ENCODE results near the gene ZIC2.

ZIC2 gene

GRCh38 chr13:99978799-99979452, 2.7 kb upstream of the ZIC2 start (continued):
- no peak for TF ChIP-seq ZNF518A (tag by site-specific recombination; conservative IDR thresholded peaks at IDR 0.05; ENCODE audit: low read depth)
- no peak for TF ChIP-seq ZNF302 (tag by site-specific recombination; IDR thresholded peaks at IDR 0.05; ENCODE audit: low read depth)
- TF ChIP-seq KLF9 (tag by site-specific recombination; IDR thresholded peaks at IDR 0.05; ENCODE audit: low read depth), result peak; percentile 36; the same call in 1 of the 2 replicates
- TF ChIP-seq GFI1B (tag by site-specific recombination; IDR thresholded peaks at IDR 0.05), result no peak
- TF ChIP-seq FEZF1 (tag by site-specific recombination; IDR thresholded peaks at IDR 0.05), result no peak
- TF ChIP-seq GLIS2 (tag by site-specific recombination; IDR thresholded peaks at IDR 0.05), result peak; percentile 61
- TF ChIP-seq SP3 (tag by site-specific recombination; IDR thresholded peaks at IDR 0.05), result peak; percentile 47
- TF ChIP-seq ZBTB20 (tag by site-specific recombination; IDR thresholded peaks at IDR 0.05), result 0 out of 2 replicates have a peak, but pooled peaks have one; percentile 33
- TF ChIP-seq ZNF366 (tag by site-specific recombination; conservative IDR thresholded peaks at IDR 0.05), result 0 out of 2 replicates have a peak, but pooled peaks have one; percentile 40
- TF ChIP-seq ZSCAN16 (tag by site-specific recombination; IDR thresholded peaks at IDR 0.05), result no peak
- TF ChIP-seq ZNF335 (tag by site-specific recombination; conservative IDR thresholded peaks at IDR 0.05), result peak; percentile 43; the same call in 1 of the 2 replicates
- peak; percentile 50; the same call in 1 of the 2 replicates for TF ChIP-seq SCRT2 (tag by site-specific recombination; IDR thresholded peaks at IDR 0.05)
- no peak for TF ChIP-seq ZNF596 (tag by site-specific recombination; IDR thresholded peaks at IDR 0.05)
- no peak for TF ChIP-seq ZNF521 (tag by site-specific recombination; IDR thresholded peaks at IDR 0.05)
- TF ChIP-seq BCL11A (tag by site-specific recombination; IDR thresholded peaks at IDR 0.05; ENCODE audit: low read depth), result no peak
- TF ChIP-seq ZNF341 (tag by site-specific recombination; IDR thresholded peaks at IDR 0.05; ENCODE audit: low read depth), result peak; percentile 42; the same call in 1 of the 2 replicates
- no peak for TF ChIP-seq ZNF214 (tag by site-specific recombination; IDR thresholded peaks at IDR 0.05; ENCODE audit: borderline replicate concordance)
- no peak for TF ChIP-seq SP7 (tag by site-specific recombination; IDR thresholded peaks at IDR 0.05)
- peak; percentile 65 for TF ChIP-seq GLIS1 (tag by site-specific recombination; IDR thresholded peaks at IDR 0.05)
- 0 out of 2 replicates have a peak, but pooled peaks have one; percentile 22 for TF ChIP-seq WT1 (tag by site-specific recombination; IDR thresholded peaks at IDR 0.05)
- TF ChIP-seq KLF16 (tag by site-specific recombination; IDR thresholded peaks at IDR 0.05), result no peak

- peak overlapping the region; percentile 99 for H3K27ac ChIP-seq (ENCODE audit: extremely low read depth, low read depth, low read length)
- CTCF ChIA-PET, result interaction anchor here (0.5 to 0.7 kb wide), 4 partner anchors 10 to 284 kb away, joined by 3 read pairs; no protein-coding TSS in a partner anchor
- H3K4me3 ChIP-seq (ENCODE audit: low read depth, low read length), result peak overlapping the region; percentile 53
- H3K9me3 ChIP-seq (ENCODE audit: control insufficient read depth, insufficient read depth, low read depth, low read length), result no peaks in the 10 kb centered on the region
- POLR2A ChIA-PET, result interaction anchor here (0.8 to 6.4 kb wide), 5 partner anchors 9 to 256 kb away, joined by 3 to 101 read pairs (median 4); partner anchors contain the start of genes PCCA and ZIC5
- peaks cover 9% of the 10 kb centered on the region for H3K4me1 ChIP-seq (ENCODE audit: control insufficient read depth, insufficient read depth, low read length)
- peaks cover 0 to 21% of the 10 kb centered on the region in 2 experiments; a peak in 1 of 3 replicates for H3K36me3 ChIP-seq (ENCODE audit: control insufficient read depth in 2 of 2, insufficient read depth in 1 of 2, low read length in 2 of 2)
- TF ChIP-seq ZBTB20 (tag by site-specific recombination; IDR thresholded peaks at IDR 0.05) (0 out of 2 replicates have a peak, but pooled peaks have one; percentile 4), KLF9 (tag by site-specific recombination; IDR thresholded peaks at IDR 0.05; ENCODE audit: low read depth) (0 out of 2 replicates have a peak, but pooled peaks have one; percentile 58), ZFP69B (tag by site-specific recombination; IDR thresholded peaks at IDR 0.05) (0 out of 2 replicates have a peak, but pooled peaks have one; percentile 26), CTCF (tag by site-specific recombination; IDR thresholded peaks at IDR 0.05) (no peak), KLF1 (tag by site-specific recombination; IDR thresholded peaks at IDR 0.05) (peak; percentile 62), ZNF341 (tag by site-specific recombination; IDR thresholded peaks at IDR 0.05; ENCODE audit: low read depth) (peak; percentile 35; the same call in 1 of the 2 replicates), ZNF2 (tag by site-specific recombination; IDR thresholded peaks at IDR 0.05) (peak; percentile 38; the same call in 1 of the 2 replicates), SP7 (tag by site-specific recombination; IDR thresholded peaks at IDR 0.05) (peak; percentile 46; the same call in 1 of the 2 replicates), SP2 (tag by site-specific recombination; IDR thresholded peaks at IDR 0.05) (peak; percentile 72), ZNF133 (tag by site-specific recombination; IDR thresholded peaks at IDR 0.05) (no peak), ZNF660 (tag by site-specific recombination; IDR thresholded peaks at IDR 0.05) (peak; percentile 18; the same call in 1 of the 2 replicates)
Observed at GRCh38 chr13:99979453-99980200, 2.0 kb upstream of the ZIC2 start.
